Measurements from ENCODE around the gene TPD52L2.

- TF ChIP-seq CTCF (conservative IDR thresholded peaks at IDR 0.05; ENCODE audit: low read depth, low read length) (no peak), EZH2 (IDR thresholded peaks at IDR 0.05; ENCODE audit: low read length, unreplicated experiment) (no peak)
Observed at GRCh38 chr20:63898882-63899558, 34.0 kb downstream of the TPD52L2 start.

All from PC-3 (cell line).